ENCODE data around the gene HS3ST3B1. TPM values are rescaled to one million over a fixed set of nuclear protein-coding genes. Genes with fewer than 3 reads are reported as not detected.

HS3ST3B1 gene
- total RNA-seq (10 to 100 TPM; 11.7 to 40.7 (median 30.8) TPM), polyA plus RNA-seq (10 to 100 TPM in 1 of 2 donors, 1 to 10 TPM in 1; 7.9 to 12.2 TPM), total RNA-seq (22.9 reads per million, percentile 53 among the genes with 10 or more reads in this experiment)

GRCh38 chr17:14300575-14301278, at the start of gene HS3ST3B1:
Gene HS3ST3B1 (plus strand): TSS chr17:14301081. CDS start chr17:14301519, 438 bp downstream.
- Histone ChIP-seq H3K4me1 (ENCODE audit: control insufficient read depth in 2 of 2, insufficient read depth in 2 of 2, low read length in 2 of 2) (peaks cover 39 to 44% of the 10 kb centered on the region in 2 donors), H3K27ac (ENCODE audit: low read depth, low read length) (peak within 1 kb of the TSS; percentile 63), H3K27me3 (ENCODE audit: control insufficient read depth in 2 of 2, insufficient read depth in 2 of 2, low read length in 2 of 2) (peaks cover 10 to 22% of the 10 kb centered on the region in 2 donors), H3K4me3 (ENCODE audit: low read length) (peak within 1 kb of the TSS; percentile 99), H3K36me3 (ENCODE audit: control insufficient read depth in 2 of 3, insufficient read depth in 3 of 3, low read length in 3 of 3) (peaks cover 0 to 4% (median 0%) of the 10 kb centered on the region in 3 experiments), H3K9me3 (ENCODE audit: control insufficient read depth in 2 of 3, low read length in 3 of 3) (no peaks in the 10 kb centered on the region)
- Mint-ChIP-seq H3K27me3 (peaks cover 29 to 39% (median 37%) of the 10 kb centered on the region in 5 donors), H3K27ac (peak within 1 kb of the TSS; percentile 86 to 94 (median 90)), H3K9me3 (peaks cover 0 to 8% (median 0%) of the 10 kb centered on the region in 11 donors), H3K4me3 (peak within 1 kb of the TSS; percentile 85 to 100 (median 96)), H3K4me1 (peaks cover 49 to 69% (median 62%) of the 10 kb centered on the region in 7 donors), H3K36me3 (peaks cover 0 to 14% (median 0%) of the 10 kb centered on the region in 5 donors)
- POLR2A ChIA-PET: interaction anchor here (0.6 to 5.0 kb wide), 26 partner anchors 9 to 1282 kb away, joined by 3 to 69 read pairs (median 5); partner anchors contain the start of genes COX10 and ELAC2
- CTCF ChIA-PET: interaction anchor here (0.6 to 2.2 kb wide), 21 partner anchors 17 to 704 kb away, joined by 3 to 24 read pairs (median 4); no protein-coding TSS in a partner anchor
- DNase-seq (peak; percentile 93 to 100 (median 99)), ATAC-seq (peak; percentile 90)
- intact Hi-C loops (cut with micrococcal nuclease): loop anchor here (1.0 to 10.0 kb wide), 16 partner anchors 9 to 1914 kb away; partner anchors contain the start of genes COX10 (in 2 of the 2), NCOR1 (in 1 of the 2) and PIGL (in 1 of the 2)

DNA sequence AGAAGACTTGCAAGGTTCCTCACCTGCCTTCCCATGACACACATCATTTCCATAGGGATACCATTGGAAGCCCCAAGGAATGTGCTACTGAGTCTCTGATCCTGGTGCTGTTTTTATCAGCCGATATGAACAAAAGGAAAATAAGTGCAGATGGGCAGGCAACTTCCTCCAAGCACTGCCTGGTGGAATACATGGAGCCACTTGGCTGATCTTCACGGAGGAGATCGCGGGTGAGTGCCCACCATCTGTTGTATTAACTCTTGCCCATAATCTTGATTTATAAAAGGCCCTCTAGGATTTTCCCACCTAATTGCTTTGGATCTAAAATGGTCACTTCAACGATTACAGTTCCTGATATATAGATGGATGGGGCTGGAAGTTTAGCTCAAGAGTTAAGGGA, 39.5 kb upstream of the HS3ST3B1 start:
- DNase-seq: no peak
- peaks cover 0 to 7% (median 0%) of the 10 kb centered on the region in 11 donors for H3K9me3 Mint-ChIP-seq

GRCh38 chr17:14268264-14268663, 32.6 kb upstream of the HS3ST3B1 start:
- ATAC-seq: no peak
- DNase-seq: peak in 1 of 9 donors; percentile 3
- ChIA-PET POLR2A (interaction anchor here (0.6 kb wide), 1 partner anchor 604 kb away, joined by 3 read pairs; no protein-coding TSS in a partner anchor), CTCF (interaction anchor here (0.6 kb wide), 1 partner anchor 675 kb away, joined by 3 read pairs; no protein-coding TSS in a partner anchor)
- H3K4me1 ChIP-seq (ENCODE audit: control insufficient read depth in 2 of 2, insufficient read depth in 2 of 2, low read length in 2 of 2): no peaks in the 10 kb centered on the region
- H3K4me3 Mint-ChIP-seq: no peak overlapping the region
- no peaks in the 10 kb centered on the region for H3K4me1 Mint-ChIP-seq
- H3K27ac ChIP-seq (ENCODE audit: low read depth, low read length): no peak overlapping the region
- no peaks in the 10 kb centered on the region for H3K9me3 ChIP-seq (ENCODE audit: control insufficient read depth in 2 of 3, low read length in 3 of 3)
- no peaks in the 10 kb centered on the region for H3K36me3 Mint-ChIP-seq
- H3K27ac Mint-ChIP-seq: no peak overlapping the region
- no peaks in the 10 kb centered on the region for H3K36me3 ChIP-seq (ENCODE audit: control insufficient read depth in 2 of 3, insufficient read depth in 3 of 3, low read length in 3 of 3)
- H3K27me3 ChIP-seq (ENCODE audit: control insufficient read depth in 2 of 2, insufficient read depth in 2 of 2, low read length in 2 of 2): no peaks in the 10 kb centered on the region
- intact Hi-C loops (cut with micrococcal nuclease): no loop called here
- peaks cover 0 to 20% (median 0%) of the 10 kb centered on the region in 5 donors for H3K27me3 Mint-ChIP-seq
- no peak overlapping the region for H3K4me3 ChIP-seq (ENCODE audit: low read length)
- H3K9me3 Mint-ChIP-seq: peaks cover 0 to 7% (median 0%) of the 10 kb centered on the region in 11 donors

More for the DNA sequence above, 39.5 kb upstream of the HS3ST3B1 start:
- Histone ChIP-seq H3K36me3 (ENCODE audit: control insufficient read depth in 2 of 3, insufficient read depth in 3 of 3, low read length in 3 of 3) (no peaks in the 10 kb centered on the region), H3K27me3 (ENCODE audit: control insufficient read depth in 2 of 2, insufficient read depth in 2 of 2, low read length in 2 of 2) (no peaks in the 10 kb centered on the region), H3K4me1 (ENCODE audit: control insufficient read depth in 2 of 2, insufficient read depth in 2 of 2, low read length in 2 of 2) (no peaks in the 10 kb centered on the region), H3K4me3 (ENCODE audit: low read length) (no peak overlapping the region), H3K27ac (ENCODE audit: low read depth, low read length) (no peak overlapping the region), H3K9me3 (ENCODE audit: control insufficient read depth in 2 of 3, low read length in 3 of 3) (no peaks in the 10 kb centered on the region)
- peaks cover 0 to 4% (median 0%) of the 10 kb centered on the region in 5 donors for H3K36me3 Mint-ChIP-seq
- ChIA-PET POLR2A (no interaction called here), CTCF (no interaction called here)
- ATAC-seq: no peak
- peaks cover 0 to 17% (median 0%) of the 10 kb centered on the region in 5 donors for H3K27me3 Mint-ChIP-seq
- intact Hi-C loops (cut with micrococcal nuclease): no loop called here
- no peak overlapping the region for H3K4me3 Mint-ChIP-seq
- no peaks in the 10 kb centered on the region for H3K4me1 Mint-ChIP-seq
- H3K27ac Mint-ChIP-seq: no peak overlapping the region

DNA sequence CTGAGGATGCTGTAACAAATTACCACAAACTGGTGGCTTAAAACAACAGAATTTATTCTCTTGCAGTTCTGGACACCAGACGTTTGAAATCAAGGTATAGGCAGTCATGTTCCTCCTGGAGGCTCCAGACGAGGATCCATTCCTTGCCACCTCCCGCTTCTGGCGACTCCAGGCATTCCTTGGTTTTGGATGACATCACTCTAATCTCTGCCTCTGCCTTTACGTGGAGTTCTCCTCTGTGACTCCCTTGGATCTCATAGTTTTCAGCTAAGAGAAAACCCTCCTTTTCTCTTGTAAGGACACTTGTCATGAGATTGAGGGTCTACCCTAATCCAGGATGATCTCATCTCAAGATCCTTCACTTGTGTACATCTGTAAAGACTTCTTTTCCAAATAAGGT, 31.4 kb upstream of the HS3ST3B1 start:
- POLR2A ChIA-PET: no interaction called here
- Histone ChIP-seq H3K4me3 (ENCODE audit: low read length) (no peak overlapping the region), H3K9me3 (ENCODE audit: control insufficient read depth in 2 of 3, low read length in 3 of 3) (no peaks in the 10 kb centered on the region), H3K27ac (ENCODE audit: low read depth, low read length) (no peak overlapping the region), H3K36me3 (ENCODE audit: control insufficient read depth in 2 of 3, insufficient read depth in 3 of 3, low read length in 3 of 3) (no peaks in the 10 kb centered on the region), H3K4me1 (ENCODE audit: control insufficient read depth in 2 of 2, insufficient read depth in 2 of 2, low read length in 2 of 2) (no peaks in the 10 kb centered on the region), H3K27me3 (ENCODE audit: control insufficient read depth in 2 of 2, insufficient read depth in 2 of 2, low read length in 2 of 2) (no peaks in the 10 kb centered on the region)
- intact Hi-C loops (cut with micrococcal nuclease): no loop called here
- H3K36me3 Mint-ChIP-seq: peaks cover 0 to 2% (median 0%) of the 10 kb centered on the region in 5 donors
- CTCF ChIA-PET: no interaction called here
- H3K4me3 Mint-ChIP-seq: no peak overlapping the region
- peaks cover 0 to 11% (median 1%) of the 10 kb centered on the region in 11 donors for H3K9me3 Mint-ChIP-seq
- no peaks in the 10 kb centered on the region for H3K4me1 Mint-ChIP-seq
- H3K27me3 Mint-ChIP-seq: peaks cover 0 to 18% (median 0%) of the 10 kb centered on the region in 5 donors
- DNase-seq (no peak), ATAC-seq (no peak)
- no peak overlapping the region for H3K27ac Mint-ChIP-seq

GRCh38 chr17:14270508-14270907, 30.4 kb upstream of the HS3ST3B1 start:
- CTCF ChIA-PET: no interaction called here
- H3K36me3 Mint-ChIP-seq: peaks cover 0 to 5% (median 0%) of the 10 kb centered on the region in 5 donors
- H3K27ac Mint-ChIP-seq: peak overlapping the region in 1 of 9 donors; percentile 68
- Histone ChIP-seq H3K36me3 (ENCODE audit: control insufficient read depth in 2 of 3, insufficient read depth in 3 of 3, low read length in 3 of 3) (no peaks in the 10 kb centered on the region), H3K4me1 (ENCODE audit: control insufficient read depth in 2 of 2, insufficient read depth in 2 of 2, low read length in 2 of 2) (no peaks in the 10 kb centered on the region), H3K27me3 (ENCODE audit: control insufficient read depth in 2 of 2, insufficient read depth in 2 of 2, low read length in 2 of 2) (no peaks in the 10 kb centered on the region), H3K9me3 (ENCODE audit: control insufficient read depth in 2 of 3, low read length in 3 of 3) (no peaks in the 10 kb centered on the region), H3K27ac (ENCODE audit: low read depth, low read length) (no peak overlapping the region), H3K4me3 (ENCODE audit: low read length) (no peak overlapping the region)
- POLR2A ChIA-PET: no interaction called here
- ATAC-seq: no peak
- DNase-seq: no peak
- intact Hi-C loops (cut with micrococcal nuclease): no loop called here
- H3K9me3 Mint-ChIP-seq: peaks cover 0 to 16% (median 2%) of the 10 kb centered on the region in 11 donors
- H3K4me1 Mint-ChIP-seq: no peaks in the 10 kb centered on the region
- H3K4me3 Mint-ChIP-seq: no peak overlapping the region
- H3K27me3 Mint-ChIP-seq: peaks cover 0 to 21% (median 0%) of the 10 kb centered on the region in 5 donors

- H3K27ac Mint-ChIP-seq: no peak overlapping the region
- no peaks in the 10 kb centered on the region for H3K36me3 ChIP-seq (ENCODE audit: control insufficient read depth in 2 of 3, insufficient read depth in 3 of 3, low read length in 3 of 3)
- CTCF ChIA-PET: no interaction called here
Measured at GRCh38 chr17:14276535-14277250, 24.2 kb upstream of the HS3ST3B1 start.

More at GRCh38 chr17:14276535-14277250, 24.2 kb upstream of the HS3ST3B1 start:
- Mint-ChIP-seq H3K36me3 (peaks cover 0 to 11% (median 3%) of the 10 kb centered on the region in 5 donors), H3K4me1 (peaks cover 0 to 1% (median 0%) of the 10 kb centered on the region in 7 donors), H3K4me3 (no peak overlapping the region), H3K9me3 (peaks cover 0 to 16% (median 5%) of the 10 kb centered on the region in 11 donors), H3K27me3 (peaks cover 6 to 40% (median 10%) of the 10 kb centered on the region in 5 donors)
- Histone ChIP-seq H3K27me3 (ENCODE audit: control insufficient read depth in 2 of 2, insufficient read depth in 2 of 2, low read length in 2 of 2) (no peaks in the 10 kb centered on the region), H3K9me3 (ENCODE audit: control insufficient read depth in 2 of 3, low read length in 3 of 3) (no peaks in the 10 kb centered on the region), H3K4me1 (ENCODE audit: control insufficient read depth in 2 of 2, insufficient read depth in 2 of 2, low read length in 2 of 2) (no peaks in the 10 kb centered on the region), H3K27ac (ENCODE audit: low read depth, low read length) (no peak overlapping the region), H3K4me3 (ENCODE audit: low read length) (no peak overlapping the region)
- DNase-seq (no peak), ATAC-seq (no peak)
- POLR2A ChIA-PET: no interaction called here
- intact Hi-C loops (cut with micrococcal nuclease): no loop called here
